ENCODE data around the gene SIT1.

Gene SIT1

DNA sequence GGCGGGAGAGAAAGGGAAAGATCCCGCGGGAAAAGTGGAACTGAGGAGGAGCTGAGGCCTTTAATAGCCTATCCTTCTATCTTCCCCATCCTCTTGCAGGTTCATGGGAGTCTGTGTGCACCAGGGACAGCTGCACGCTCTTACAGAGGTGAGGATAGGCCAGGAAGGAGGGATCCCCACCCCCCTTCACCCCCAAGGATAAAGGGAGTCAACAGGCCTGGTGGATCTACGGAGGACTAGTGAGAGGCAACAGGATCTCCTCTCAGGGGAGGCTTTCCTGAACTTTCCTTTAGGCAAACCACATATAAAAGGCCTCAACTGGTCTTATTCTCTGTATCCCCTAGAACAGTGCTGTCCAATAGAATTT lies 44.6 kb downstream of the SIT1 start:
- Histone ChIP-seq H3K27ac (replicated peaks) (no peak overlapping the region), H3K4me3 (replicated peaks; ENCODE audit: insufficient read depth, low read length) (peak overlapping the region; percentile 60; the same call in 1 of the 2 replicates), H3K27me3 (ENCODE audit: insufficient read depth, poor library complexity, severe bottlenecking) (no peaks in the 10 kb centered on the region)
- TF ChIP-seq SPI1 (IDR thresholded peaks at IDR 0.05; ENCODE audit: borderline replicate concordance, low read depth) (no peak), GABPA (IDR thresholded peaks at IDR 0.05; ENCODE audit: low read depth) (no peak), POLR2AphosphoS5 (IDR thresholded peaks at IDR 0.05; ENCODE audit: low read depth) (no peak)
- TF ChIP-seq, protein P1, sequence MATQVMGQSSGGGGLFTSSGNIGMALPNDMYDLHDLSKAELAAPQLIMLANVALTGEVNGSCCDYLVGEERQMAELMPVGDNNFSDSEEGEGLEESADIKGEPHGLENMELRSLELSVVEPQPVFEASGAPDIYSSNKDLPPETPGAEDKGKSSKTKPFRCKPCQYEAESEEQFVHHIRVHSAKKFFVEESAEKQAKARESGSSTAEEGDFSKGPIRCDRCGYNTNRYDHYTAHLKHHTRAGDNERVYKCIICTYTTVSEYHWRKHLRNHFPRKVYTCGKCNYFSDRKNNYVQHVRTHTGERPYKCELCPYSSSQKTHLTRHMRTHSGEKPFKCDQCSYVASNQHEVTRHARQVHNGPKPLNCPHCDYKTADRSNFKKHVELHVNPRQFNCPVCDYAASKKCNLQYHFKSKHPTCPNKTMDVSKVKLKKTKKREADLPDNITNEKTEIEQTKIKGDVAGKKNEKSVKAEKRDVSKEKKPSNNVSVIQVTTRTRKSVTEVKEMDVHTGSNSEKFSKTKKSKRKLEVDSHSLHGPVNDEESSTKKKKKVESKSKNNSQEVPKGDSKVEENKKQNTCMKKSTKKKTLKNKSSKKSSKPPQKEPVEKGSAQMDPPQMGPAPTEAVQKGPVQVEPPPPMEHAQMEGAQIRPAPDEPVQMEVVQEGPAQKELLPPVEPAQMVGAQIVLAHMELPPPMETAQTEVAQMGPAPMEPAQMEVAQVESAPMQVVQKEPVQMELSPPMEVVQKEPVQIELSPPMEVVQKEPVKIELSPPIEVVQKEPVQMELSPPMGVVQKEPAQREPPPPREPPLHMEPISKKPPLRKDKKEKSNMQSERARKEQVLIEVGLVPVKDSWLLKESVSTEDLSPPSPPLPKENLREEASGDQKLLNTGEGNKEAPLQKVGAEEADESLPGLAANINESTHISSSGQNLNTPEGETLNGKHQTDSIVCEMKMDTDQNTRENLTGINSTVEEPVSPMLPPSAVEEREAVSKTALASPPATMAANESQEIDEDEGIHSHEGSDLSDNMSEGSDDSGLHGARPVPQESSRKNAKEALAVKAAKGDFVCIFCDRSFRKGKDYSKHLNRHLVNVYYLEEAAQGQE (IDR thresholded peaks at IDR 0.05; ENCODE audit: insufficient replicate concordance, low read depth), result no peak
- TF ChIP-seq, protein P2, sequence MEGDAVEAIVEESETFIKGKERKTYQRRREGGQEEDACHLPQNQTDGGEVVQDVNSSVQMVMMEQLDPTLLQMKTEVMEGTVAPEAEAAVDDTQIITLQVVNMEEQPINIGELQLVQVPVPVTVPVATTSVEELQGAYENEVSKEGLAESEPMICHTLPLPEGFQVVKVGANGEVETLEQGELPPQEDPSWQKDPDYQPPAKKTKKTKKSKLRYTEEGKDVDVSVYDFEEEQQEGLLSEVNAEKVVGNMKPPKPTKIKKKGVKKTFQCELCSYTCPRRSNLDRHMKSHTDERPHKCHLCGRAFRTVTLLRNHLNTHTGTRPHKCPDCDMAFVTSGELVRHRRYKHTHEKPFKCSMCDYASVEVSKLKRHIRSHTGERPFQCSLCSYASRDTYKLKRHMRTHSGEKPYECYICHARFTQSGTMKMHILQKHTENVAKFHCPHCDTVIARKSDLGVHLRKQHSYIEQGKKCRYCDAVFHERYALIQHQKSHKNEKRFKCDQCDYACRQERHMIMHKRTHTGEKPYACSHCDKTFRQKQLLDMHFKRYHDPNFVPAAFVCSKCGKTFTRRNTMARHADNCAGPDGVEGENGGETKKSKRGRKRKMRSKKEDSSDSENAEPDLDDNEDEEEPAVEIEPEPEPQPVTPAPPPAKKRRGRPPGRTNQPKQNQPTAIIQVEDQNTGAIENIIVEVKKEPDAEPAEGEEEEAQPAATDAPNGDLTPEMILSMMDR (IDR thresholded peaks at IDR 0.05; ENCODE audit: insufficient read depth, low read length), result no peak
- no peak for DNase-seq (ENCODE audit: low read depth in 1 of 2, low spot score in 1 of 2)

DNA sequence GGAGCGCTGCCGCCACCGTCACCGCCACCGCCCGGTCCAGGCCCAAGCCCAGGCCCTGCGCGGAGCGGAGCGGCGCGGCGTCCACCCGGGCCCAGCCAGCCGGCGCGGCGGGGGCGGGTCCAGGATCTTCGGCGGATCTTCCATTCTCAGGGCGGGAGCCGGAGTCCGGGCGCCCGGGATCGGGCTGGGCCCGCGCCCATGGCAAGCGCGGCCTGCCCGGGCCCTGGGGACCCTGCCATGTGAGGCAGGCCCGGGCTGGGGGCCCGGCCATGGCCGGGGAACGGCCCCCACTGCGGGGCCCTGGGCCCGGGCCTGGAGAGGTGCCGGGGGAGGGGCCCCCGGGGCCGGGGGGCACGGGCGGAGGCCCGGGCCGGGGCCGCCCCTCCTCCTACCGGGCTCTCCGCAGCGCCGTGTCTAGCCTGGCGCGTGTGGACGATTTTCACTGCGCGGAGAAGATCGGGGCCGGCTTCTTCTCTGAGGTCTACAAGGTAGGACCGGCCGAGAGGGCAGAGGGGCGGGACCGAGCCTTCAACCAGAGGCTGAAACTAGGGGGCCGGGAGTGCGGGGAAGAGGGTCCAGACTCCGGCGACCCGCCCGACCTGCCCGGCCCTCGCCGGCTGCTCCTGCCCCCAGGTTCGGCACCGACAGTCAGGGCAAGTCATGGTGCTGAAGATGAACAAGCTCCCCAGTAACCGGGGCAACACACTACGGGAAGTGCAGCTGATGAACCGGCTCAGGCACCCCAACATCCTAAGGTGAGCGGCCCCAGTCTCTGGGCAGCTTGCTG lies 45.2 kb downstream of the SIT1 start:
- Histone ChIP-seq H3K4me3 (replicated peaks; ENCODE audit: insufficient read depth, low read length) (peak overlapping the region; percentile 60), H3K27me3 (ENCODE audit: insufficient read depth, poor library complexity, severe bottlenecking) (no peaks in the 10 kb centered on the region), H3K27ac (replicated peaks) (no peak overlapping the region)
- TF ChIP-seq GABPA (IDR thresholded peaks at IDR 0.05; ENCODE audit: low read depth) (no peak), POLR2AphosphoS5 (IDR thresholded peaks at IDR 0.05; ENCODE audit: low read depth) (no peak), SPI1 (IDR thresholded peaks at IDR 0.05; ENCODE audit: borderline replicate concordance, low read depth) (no peak; the same call in 1 of the 2 replicates)
- TF ChIP-seq, protein P1 (IDR thresholded peaks at IDR 0.05; ENCODE audit: insufficient replicate concordance, low read depth), result no peak
- TF ChIP-seq, protein P2 (IDR thresholded peaks at IDR 0.05; ENCODE audit: insufficient read depth, low read length), result no peak
- DNase-seq (ENCODE audit: low read depth in 1 of 2, low spot score in 1 of 2), result peak in 1 of 2 experiments; percentile 16

DNA sequence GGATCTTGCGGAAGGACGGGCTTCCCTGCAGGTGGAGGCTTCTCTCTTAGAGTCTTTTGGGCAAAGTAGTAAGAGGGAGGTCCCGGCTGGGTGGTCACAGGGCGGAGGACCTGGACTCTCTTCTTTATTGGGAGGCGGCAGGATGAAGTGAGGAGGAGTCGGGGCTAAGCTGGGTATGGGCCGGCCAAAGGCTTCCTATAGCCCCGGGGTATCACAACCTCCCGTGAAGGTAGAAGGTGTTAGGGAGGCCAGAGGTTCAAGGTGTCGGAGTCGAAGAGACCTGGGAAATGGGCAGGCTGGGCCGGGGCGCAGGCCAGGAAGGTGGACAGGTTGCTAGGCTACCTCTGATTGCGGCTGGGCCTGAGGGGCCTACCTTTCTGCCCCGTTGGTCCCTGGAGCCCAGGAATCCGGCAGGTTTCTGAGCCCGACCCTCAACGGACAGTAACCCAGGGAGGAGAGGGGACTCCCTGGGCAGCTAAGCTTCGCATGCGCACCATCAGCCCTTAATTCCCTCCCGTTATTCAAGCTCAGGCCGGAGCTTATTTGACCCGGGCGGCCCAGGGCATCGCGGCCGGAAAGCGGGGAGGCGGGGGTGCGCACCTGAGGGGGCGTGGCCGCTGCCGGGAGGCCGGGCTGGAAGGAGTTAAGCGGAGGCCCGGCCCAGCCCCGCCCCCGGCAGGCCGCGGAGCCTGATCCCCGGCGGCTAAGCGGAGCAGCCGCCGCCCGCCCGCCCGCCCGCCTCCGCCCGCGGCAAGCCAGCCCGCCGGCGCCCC lies 46.0 kb downstream of the SIT1 start, which contains the start of gene TESK1:
TSS of gene TESK1 (plus strand) at position 685 of the 773 bp plus-strand sequence. CDS start 358 bp downstream, outside the sequence.
- Histone ChIP-seq H3K4me3 (replicated peaks; ENCODE audit: insufficient read depth, low read length) (peak within 1 kb of the TSS; percentile 60), H3K27me3 (ENCODE audit: insufficient read depth, poor library complexity, severe bottlenecking) (no peaks in the 10 kb centered on the region), H3K27ac (replicated peaks) (peak within 1 kb of the TSS; percentile 49)
- TF ChIP-seq POLR2AphosphoS5 (IDR thresholded peaks at IDR 0.05; ENCODE audit: low read depth), result no peak
- TF ChIP-seq, protein P2 (IDR thresholded peaks at IDR 0.05; ENCODE audit: insufficient read depth, low read length), result no peak
- no peak for TF ChIP-seq SPI1 (IDR thresholded peaks at IDR 0.05; ENCODE audit: borderline replicate concordance, low read depth)
- TF ChIP-seq, protein P1 (IDR thresholded peaks at IDR 0.05; ENCODE audit: insufficient replicate concordance, low read depth), result no peak
- no peak for TF ChIP-seq GABPA (IDR thresholded peaks at IDR 0.05; ENCODE audit: low read depth)
- peak in 1 of 2 experiments; percentile 50 for DNase-seq (ENCODE audit: low read depth in 1 of 2, low spot score in 1 of 2)
